Suprapubic skin (tissue), 4 donors: Measurements from ENCODE around the gene DHX9. TPM values are rescaled to one million over a fixed set of nuclear protein-coding genes. Genes with fewer than 3 reads are reported as not detected.

Experiments
- DNase-seq, 2 donors: peaks; one replicate each; pipeline ENCODE4 v3.0.0-alpha.2; 2019; ENCODE audit warnings: low spot score in 2 of 2
- H3K27ac ChIP-seq: fragments of 200-600 bp; sonication (generic); one replicate; pipeline ENCODE4 v1.5.1; 2019
- H3K27me3 ChIP-seq: fragments of 200-600 bp; sonication (generic); one replicate; pipeline ENCODE4 v1.5.1; 2019
- H3K36me3 ChIP-seq: fragments of 200-600 bp; sonication (generic); one replicate; pipeline ENCODE4 v1.5.1; 2019
- H3K4me1 ChIP-seq: fragments of 200-600 bp; sonication (generic); one replicate; pipeline ENCODE4 v1.5.1; 2019
- H3K4me3 ChIP-seq: fragments of 200-600 bp; sonication (generic); one replicate; pipeline ENCODE4 v1.5.1; 2019; ENCODE audit warnings: mild to moderate bottlenecking
- H3K9me3 ChIP-seq: fragments of 200-600 bp; sonication (generic); one replicate; pipeline ENCODE4 v1.5.1; 2019
- EP300 ChIP-seq: sonication (generic); formaldehyde crosslinking; IDR thresholded peaks from one replicate; pipeline ENCODE4 v1.6.1; 2017; ENCODE audit warnings: antibody characterized with exemption
- POLR2A ChIP-seq, 2 donors: fragments of 450-650 bp; IDR thresholded peaks; one replicate each; pipeline ENCODE4 v1.6.1; 2017; ENCODE audit warnings: antibody characterized with exemption in 2 of 2, mild to moderate bottlenecking in 2 of 2, moderate library complexity in 2 of 2
- POLR2AphosphoS5 ChIP-seq, 3 donors: sonication (generic); formaldehyde crosslinking; IDR thresholded peaks; one replicate each; pipeline ENCODE4 v1.6.1; 2017; ENCODE audit warnings: antibody characterized with exemption in 3 of 3
- WGBS: methylation state at CpG from one replicate; pipeline ENCODE4 v1.1.5; 2018; 5-methylcytosine and 5-hydroxymethylcytosine counted together
- total RNA-seq, 4 donors: library from RNA; depleted of rRNA; stranded (reverse); fragments of >200 nt; gene quantifications; one replicate each; pipeline ENCODE4 v1.1.0, GENCODE V29; 2016
- TF ChIP-seq, protein P1 (sequence below), 2 donors: fragments of 200-600 bp in 1 of 2; fragments of 450-650 bp in 1 of 2; sonication (generic) in 1 of 2; IDR thresholded peaks; one replicate each; pipeline ENCODE4 v1.5.1; 2016 to 2019; ENCODE audit warnings: antibody characterized with exemption in 2 of 2, mild to moderate bottlenecking in 1 of 2, moderate library complexity in 1 of 2

Gene DHX9
- total RNA-seq, 4 donors from 2014 or later, result 59.9 to 94.7 (median 75.0) TPM

DNA sequence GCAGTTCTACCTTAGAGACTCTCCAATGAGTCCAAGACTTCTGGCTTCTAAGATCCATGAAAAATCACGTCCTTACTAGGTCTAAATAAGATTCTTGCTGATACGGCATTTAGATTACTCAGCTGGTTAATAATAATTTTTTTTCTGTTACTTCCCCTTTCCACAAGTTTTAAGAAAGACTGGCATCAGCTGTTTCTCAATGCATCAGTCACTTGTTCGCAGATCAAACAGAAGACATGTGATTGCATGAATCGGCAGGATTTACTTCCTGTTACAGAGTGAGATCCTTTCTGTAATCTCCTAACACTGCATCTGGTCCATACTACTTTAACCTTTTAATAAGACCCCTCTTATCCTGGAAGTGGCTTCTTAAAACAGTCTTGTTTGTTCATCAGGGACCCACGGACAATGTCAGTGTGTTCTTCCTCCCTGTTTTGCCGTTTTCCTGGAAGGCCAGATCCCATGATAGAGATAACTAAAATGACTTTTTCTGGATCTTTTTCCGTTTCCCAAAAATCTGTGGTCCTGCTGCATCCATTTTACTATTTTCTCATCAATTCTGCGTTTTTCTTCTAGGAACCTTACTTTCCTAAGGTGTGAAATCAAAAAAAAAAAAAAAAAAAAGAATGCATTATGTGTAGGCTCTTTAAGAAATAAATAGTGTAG, 43.5 kb upstream of the DHX9 start:
- DNase-seq, result no peak
- H3K27ac ChIP-seq, result no peak overlapping the region
- WGBS, result 56% methylated on average over 8 of the region's 8 CpGs
- H3K36me3 ChIP-seq, result peaks cover 3% of the 10 kb centered on the region
- H3K27me3 ChIP-seq, result no peaks in the 10 kb centered on the region
- no peaks in the 10 kb centered on the region for H3K9me3 ChIP-seq
- H3K4me1 ChIP-seq, result peaks cover 11% of the 10 kb centered on the region
- TF ChIP-seq EP300 (no peak), POLR2A (IDR thresholded peaks at IDR 0.05) (no peak), POLR2AphosphoS5 (IDR thresholded peaks at IDR 0.05) (no peak)
- TF ChIP-seq, protein P1, sequence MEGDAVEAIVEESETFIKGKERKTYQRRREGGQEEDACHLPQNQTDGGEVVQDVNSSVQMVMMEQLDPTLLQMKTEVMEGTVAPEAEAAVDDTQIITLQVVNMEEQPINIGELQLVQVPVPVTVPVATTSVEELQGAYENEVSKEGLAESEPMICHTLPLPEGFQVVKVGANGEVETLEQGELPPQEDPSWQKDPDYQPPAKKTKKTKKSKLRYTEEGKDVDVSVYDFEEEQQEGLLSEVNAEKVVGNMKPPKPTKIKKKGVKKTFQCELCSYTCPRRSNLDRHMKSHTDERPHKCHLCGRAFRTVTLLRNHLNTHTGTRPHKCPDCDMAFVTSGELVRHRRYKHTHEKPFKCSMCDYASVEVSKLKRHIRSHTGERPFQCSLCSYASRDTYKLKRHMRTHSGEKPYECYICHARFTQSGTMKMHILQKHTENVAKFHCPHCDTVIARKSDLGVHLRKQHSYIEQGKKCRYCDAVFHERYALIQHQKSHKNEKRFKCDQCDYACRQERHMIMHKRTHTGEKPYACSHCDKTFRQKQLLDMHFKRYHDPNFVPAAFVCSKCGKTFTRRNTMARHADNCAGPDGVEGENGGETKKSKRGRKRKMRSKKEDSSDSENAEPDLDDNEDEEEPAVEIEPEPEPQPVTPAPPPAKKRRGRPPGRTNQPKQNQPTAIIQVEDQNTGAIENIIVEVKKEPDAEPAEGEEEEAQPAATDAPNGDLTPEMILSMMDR (IDR thresholded peaks at IDR 0.05), result no peak
- no peak overlapping the region for H3K4me3 ChIP-seq

GRCh38 chr1:182802006-182802803, 36.9 kb upstream of the DHX9 start:
- Histone ChIP-seq H3K9me3 (no peaks in the 10 kb centered on the region), H3K4me1 (peaks cover 34% of the 10 kb centered on the region), H3K4me3 (no peak overlapping the region), H3K36me3 (peaks cover 28% of the 10 kb centered on the region), H3K27ac (peak overlapping the region; percentile 61), H3K27me3 (no peaks in the 10 kb centered on the region)
- 64% methylated on average over 4 of the region's 4 CpGs for WGBS
- TF ChIP-seq EP300, result no peak
- TF ChIP-seq, protein P1 (IDR thresholded peaks at IDR 0.05), result no peak
- TF ChIP-seq POLR2A (IDR thresholded peaks at IDR 0.05), result no peak
- no peak for TF ChIP-seq POLR2AphosphoS5 (IDR thresholded peaks at IDR 0.05)
- DNase-seq, result no peak

DNA sequence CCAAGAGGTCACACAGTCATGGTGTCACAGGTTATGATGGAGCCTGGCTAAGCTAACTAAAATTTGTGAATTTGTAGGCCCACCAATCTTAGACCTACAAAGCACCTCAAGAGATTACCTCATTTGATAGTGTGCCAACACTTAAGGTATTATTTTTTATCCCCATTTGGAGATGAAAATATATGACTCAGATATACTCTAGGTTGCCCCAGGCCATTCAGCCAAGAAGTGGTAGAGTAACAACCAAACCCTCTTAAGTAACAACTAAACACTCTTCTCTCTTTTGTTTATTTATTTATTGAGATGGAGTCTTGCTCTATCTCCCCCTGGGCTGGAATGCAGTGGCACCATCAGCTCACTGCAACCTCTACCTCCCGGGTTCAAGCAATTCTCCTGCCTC, 35.3 kb upstream of the DHX9 start:
- H3K27me3 ChIP-seq, result no peaks in the 10 kb centered on the region
- peaks cover 36% of the 10 kb centered on the region for H3K36me3 ChIP-seq
- TF ChIP-seq POLR2AphosphoS5 (IDR thresholded peaks at IDR 0.05), result no peak
- TF ChIP-seq, protein P1 (IDR thresholded peaks at IDR 0.05), result no peak
- no peak for TF ChIP-seq POLR2A (IDR thresholded peaks at IDR 0.05)
- TF ChIP-seq EP300, result no peak
- H3K9me3 ChIP-seq, result no peaks in the 10 kb centered on the region
- peak overlapping the region; percentile 52 for H3K27ac ChIP-seq
- H3K4me3 ChIP-seq, result no peak overlapping the region
- WGBS, result 88% methylated on average over 1 of the region's 1 CpG
- H3K4me1 ChIP-seq, result peaks cover 26% of the 10 kb centered on the region
- no peak for DNase-seq

- no peak for DNase-seq
- Histone ChIP-seq H3K36me3 (peaks cover 40% of the 10 kb centered on the region), H3K4me1 (peaks cover 18% of the 10 kb centered on the region), H3K4me3 (no peak overlapping the region), H3K27me3 (no peaks in the 10 kb centered on the region), H3K9me3 (no peaks in the 10 kb centered on the region), H3K27ac (no peak overlapping the region)
- TF ChIP-seq, protein P1 (IDR thresholded peaks at IDR 0.05), result no peak
- TF ChIP-seq EP300, result no peak
- TF ChIP-seq POLR2AphosphoS5 (IDR thresholded peaks at IDR 0.05), result no peak
- TF ChIP-seq POLR2A (IDR thresholded peaks at IDR 0.05), result no peak
- WGBS, result 82% methylated on average over 11 of the region's 11 CpGs
These were observed 33.0 kb upstream of the DHX9 start for GRCh38 chr1:182806015-182806678.

- H3K9me3 ChIP-seq, result no peaks in the 10 kb centered on the region
- 88% methylated on average over 3 of the region's 3 CpGs for WGBS
- H3K4me1 ChIP-seq, result peaks cover 7% of the 10 kb centered on the region
- H3K4me3 ChIP-seq, result no peak overlapping the region
- H3K36me3 ChIP-seq, result peaks cover 41% of the 10 kb centered on the region
- H3K27me3 ChIP-seq, result no peaks in the 10 kb centered on the region
- TF ChIP-seq, protein P1 (IDR thresholded peaks at IDR 0.05), result no peak
- TF ChIP-seq POLR2A (IDR thresholded peaks at IDR 0.05), result no peak
- H3K27ac ChIP-seq, result no peak overlapping the region
- no peak for DNase-seq
These were observed 31.2 kb upstream of the DHX9 start for GRCh38 chr1:182807907-182808306.
